ENCODE data around the gene FGF16. TPM values are rescaled to one million over a fixed set of nuclear protein-coding genes. Genes with fewer than 3 reads are reported as not detected.

Gene FGF16
- total RNA-seq, 1 donor from 2014 or later: not detected

GRCh38 chrX:77415882-77416281, 31.3 kb upstream of the FGF16 start:
- no peaks in the 10 kb centered on the region for H3K4me1 Mint-ChIP-seq

GRCh38 chrX:77422891-77423648, 24.1 kb upstream of the FGF16 start:
- Mint-ChIP-seq H3K4me1 (no peaks in the 10 kb centered on the region), H3K4me3 (no peak overlapping the region), H3K27me3 (ENCODE audit: low read depth) (no peaks in the 10 kb centered on the region), H3K27ac (ENCODE audit: unreplicated experiment) (no peak overlapping the region), H3K9me3 (no peaks in the 10 kb centered on the region), H3K36me3 (ENCODE audit: low read depth) (no peaks in the 10 kb centered on the region)
- no peak for DNase-seq (ENCODE audit: low read depth, low spot score)
- TF ChIP-seq CTCF (conservative IDR thresholded peaks at IDR 0.05): no peak

More at GRCh38 chrX:77415882-77416281, 31.3 kb upstream of the FGF16 start:
- TF ChIP-seq CTCF (conservative IDR thresholded peaks at IDR 0.05): no peak
- DNase-seq (ENCODE audit: low read depth, low spot score): no peak
- Mint-ChIP-seq H3K27ac (ENCODE audit: unreplicated experiment) (no peak overlapping the region), H3K4me3 (no peak overlapping the region), H3K36me3 (ENCODE audit: low read depth) (no peaks in the 10 kb centered on the region), H3K9me3 (peaks cover 5% of the 10 kb centered on the region), H3K27me3 (ENCODE audit: low read depth) (no peaks in the 10 kb centered on the region)

DNA sequence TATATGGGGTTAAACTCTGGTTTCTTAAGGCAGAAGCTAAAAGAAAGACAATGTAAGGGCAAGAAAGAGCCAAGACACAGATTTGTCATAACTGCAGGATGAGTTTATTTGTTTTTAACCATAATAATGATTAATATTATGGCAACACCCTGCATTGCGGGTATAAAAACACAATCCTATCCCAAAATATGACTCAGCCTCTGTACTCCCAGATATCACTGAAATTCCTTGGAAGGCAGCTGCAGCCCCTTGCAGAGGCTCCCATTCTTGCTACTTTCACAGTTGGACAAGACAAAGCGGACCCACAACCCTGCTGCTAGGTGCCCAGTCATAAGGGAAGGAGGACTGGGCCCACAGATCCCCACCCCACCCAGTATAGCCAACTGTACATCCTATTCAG, 20.4 kb upstream of the FGF16 start:
- no peaks in the 10 kb centered on the region for H3K27me3 Mint-ChIP-seq (ENCODE audit: low read depth)
- H3K27ac Mint-ChIP-seq (ENCODE audit: unreplicated experiment): no peak overlapping the region
- DNase-seq (ENCODE audit: low read depth, low spot score): no peak
- no peak for TF ChIP-seq CTCF (conservative IDR thresholded peaks at IDR 0.05)
- no peaks in the 10 kb centered on the region for H3K36me3 Mint-ChIP-seq (ENCODE audit: low read depth)
- H3K4me3 Mint-ChIP-seq: no peak overlapping the region
- H3K9me3 Mint-ChIP-seq: no peaks in the 10 kb centered on the region
- H3K4me1 Mint-ChIP-seq: no peaks in the 10 kb centered on the region

GRCh38 chrX:77427611-77428010, 19.6 kb upstream of the FGF16 start:
- Mint-ChIP-seq H3K9me3 (no peaks in the 10 kb centered on the region), H3K36me3 (ENCODE audit: low read depth) (no peaks in the 10 kb centered on the region), H3K4me3 (no peak overlapping the region), H3K4me1 (no peaks in the 10 kb centered on the region), H3K27me3 (ENCODE audit: low read depth) (no peaks in the 10 kb centered on the region), H3K27ac (ENCODE audit: unreplicated experiment) (no peak overlapping the region)
- no peak for DNase-seq (ENCODE audit: low read depth, low spot score)
- no peak for TF ChIP-seq CTCF (conservative IDR thresholded peaks at IDR 0.05)

DNA sequence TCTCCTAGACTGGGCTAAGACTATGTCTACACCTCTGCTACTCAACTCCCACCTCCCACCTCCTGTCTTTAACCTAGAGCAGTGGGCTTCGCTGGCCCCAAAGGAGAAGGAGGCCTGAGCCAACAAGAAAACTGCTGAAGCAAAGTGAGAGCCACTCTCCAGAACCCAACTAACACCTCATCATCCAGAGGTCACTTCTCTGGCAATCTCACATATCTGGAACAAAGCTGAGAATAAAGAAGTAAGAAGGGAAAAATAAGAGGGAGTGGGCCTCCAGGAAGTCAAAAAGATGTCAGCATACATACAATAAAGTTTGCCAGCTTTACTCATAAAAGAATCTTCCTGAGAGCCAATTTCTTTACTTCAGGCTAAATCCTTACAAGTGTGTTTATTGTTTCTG, 18.6 kb upstream of the FGF16 start:
- Mint-ChIP-seq H3K4me3 (no peak overlapping the region), H3K9me3 (peaks cover 2% of the 10 kb centered on the region), H3K36me3 (ENCODE audit: low read depth) (no peaks in the 10 kb centered on the region), H3K4me1 (no peaks in the 10 kb centered on the region), H3K27me3 (ENCODE audit: low read depth) (no peaks in the 10 kb centered on the region), H3K27ac (ENCODE audit: unreplicated experiment) (no peak overlapping the region)
- no peak for TF ChIP-seq CTCF (conservative IDR thresholded peaks at IDR 0.05)
- DNase-seq (ENCODE audit: low read depth, low spot score): no peak
